Neural progenitor cell (in vitro differentiated cells): ENCODE results near the gene SLC9A3. TPM values are rescaled to one million over a fixed set of nuclear protein-coding genes. Genes with fewer than 3 reads are reported as not detected.

Experiments
- DNase-seq: peaks from one replicate; pipeline ENCODE4 v3.0.0-alpha.2; 2016; ENCODE audit warnings: low spot score
- H2AFZ ChIP-seq: fragments of 200-600 bp; sonication (generic); replicated peaks from 2 replicates; pipeline ENCODE4 v1.6.1; 2016; ENCODE audit warnings: antibody characterized with exemption
- H3F3A ChIP-seq: fragments of 200-600 bp; sonication (generic); 2 replicates; pipeline ENCODE4 v1.6.1; 2016; ENCODE audit warnings: antibody characterized with exemption, low read depth
- H3K27ac ChIP-seq: fragments of 200-600 bp; sonication (generic); 2 replicates; pipeline ENCODE4 v1.5.1; 2016; ENCODE audit warnings: mild to moderate bottlenecking
- H3K27me3 ChIP-seq: fragments of 200-600 bp; sonication (generic); 2 replicates; pipeline ENCODE4 v1.6.1; 2016; ENCODE audit warnings: mild to moderate bottlenecking, moderate library complexity
- H3K36me3 ChIP-seq: fragments of 200-600 bp; sonication (generic); 2 replicates; pipeline ENCODE4 v1.5.1; 2016
- H3K4me1 ChIP-seq: fragments of 200-600 bp; sonication (generic); 2 replicates; pipeline ENCODE4 v1.6.1; 2016; ENCODE audit warnings: mixed run types
- H3K4me2 ChIP-seq: fragments of 200-600 bp; sonication (generic); 2 replicates; pipeline ENCODE4 v1.6.1; 2016
- H3K4me3 ChIP-seq: fragments of 200-600 bp; sonication (generic); 2 replicates; pipeline ENCODE4 v1.5.1; 2016
- H3K79me2 ChIP-seq: fragments of 200-600 bp; sonication (generic); 2 replicates; pipeline ENCODE4 v1.6.1; 2016; ENCODE audit warnings: low read depth
- H3K9ac ChIP-seq: fragments of 200-600 bp; sonication (generic); 2 replicates; pipeline ENCODE4 v1.6.1; 2016
- H3K9me3 ChIP-seq: fragments of 200-600 bp; sonication (generic); 2 replicates; pipeline ENCODE4 v1.5.1; 2016; ENCODE audit warnings: low read depth
- H4K20me1 ChIP-seq: fragments of 200-600 bp; sonication (generic); 2 replicates; pipeline ENCODE4 v1.6.1; 2016; ENCODE audit warnings: low read depth
- H3K27ac Mint-ChIP-seq: 3 replicates; pipeline ENCODE4 v1.8.0; 2021; ENCODE audit warnings: mixed read lengths
- H3K27me3 Mint-ChIP-seq: 2 replicates; pipeline ENCODE4 v1.8.0; 2022; ENCODE audit warnings: low read depth, mild to moderate bottlenecking, inconsistent platforms, moderate library complexity, mixed read lengths; ENCODE audit not compliant: insufficient read depth
- H3K36me3 Mint-ChIP-seq: 3 replicates; pipeline ENCODE4 v1.8.0; 2021; ENCODE audit warnings: mixed read lengths
- H3K4me1 Mint-ChIP-seq: 3 replicates; pipeline ENCODE4 v1.8.0; 2021; ENCODE audit warnings: mixed read lengths
- H3K4me3 Mint-ChIP-seq: 3 replicates; pipeline ENCODE4 v1.8.0; 2021; ENCODE audit warnings: mild to moderate bottlenecking, moderate library complexity, mixed read lengths
- H3K9me3 Mint-ChIP-seq: 3 replicates; pipeline ENCODE4 v1.8.0; 2020; ENCODE audit warnings: mixed read lengths
- EZH2 ChIP-seq: fragments of 200-600 bp; sonication (generic); IDR thresholded peaks from 2 replicates; pipeline ENCODE4 v1.6.1; 2017; ENCODE audit warnings: antibody characterized with exemption, mild to moderate bottlenecking, moderate library complexity
- EZH2phosphoT487 ChIP-seq: fragments of 200-600 bp; sonication (generic); IDR thresholded peaks from 2 replicates; pipeline ENCODE4 v1.6.1; 2017; ENCODE audit warnings: antibody characterized with exemption
- total RNA-seq: library from RNA; depleted of rRNA; stranded (reverse); fragments of >200 nt; gene quantifications from 2 replicates; pipeline ENCODE4 v1.2.3, GENCODE V29; 2015; ENCODE audit warnings: low replicate concordance
- TF ChIP-seq, protein P1 (sequence below): fragments of 200-600 bp; sonication (generic); IDR thresholded peaks from 2 replicates; pipeline ENCODE4 v1.5.1; 2017; ENCODE audit warnings: antibody characterized with exemption, mild to moderate bottlenecking

The SLC9A3 gene
- total RNA-seq, 1 donor from 2014 or later: 1.4 TPM

DNA sequence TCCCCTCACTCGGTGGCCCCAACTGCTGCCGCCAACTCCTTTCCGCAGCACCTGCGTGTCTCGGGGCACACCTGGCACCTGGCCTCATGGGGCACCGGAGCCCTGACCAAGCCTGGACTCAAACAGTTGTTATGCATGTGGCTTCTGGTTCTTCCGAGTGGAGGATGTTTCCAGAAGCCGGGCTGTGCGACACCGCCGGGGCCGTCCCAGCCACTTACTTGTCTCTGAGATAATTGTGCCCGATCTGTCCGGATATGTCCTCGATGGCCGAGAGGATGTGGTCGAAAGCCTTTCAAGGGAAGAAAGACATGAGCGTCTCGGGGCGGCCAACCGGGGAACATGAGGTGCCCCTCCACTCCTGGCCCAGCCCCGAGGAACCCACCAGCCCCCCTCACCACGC lies 42.9 kb downstream of the SLC9A3 start:
- Histone ChIP-seq H4K20me1 (peaks cover 3% of the 10 kb centered on the region), H3K79me2 (no peaks in the 10 kb centered on the region), H3K4me1 (no peaks in the 10 kb centered on the region), H3K4me3 (no peak overlapping the region), H3K4me2 (no peak overlapping the region), H3K9me3 (no peaks in the 10 kb centered on the region), H3F3A (no peaks in the 10 kb centered on the region), H3K36me3 (no peaks in the 10 kb centered on the region), H3K27me3 (peaks cover 26% of the 10 kb centered on the region), H3K9ac (no peak overlapping the region), H2AFZ (no peak overlapping the region), H3K27ac (no peak overlapping the region)
- Mint-ChIP-seq H3K27me3 (peaks cover 7% of the 10 kb centered on the region), H3K4me1 (no peaks in the 10 kb centered on the region), H3K36me3 (no peaks in the 10 kb centered on the region), H3K4me3 (no peak overlapping the region), H3K9me3 (no peaks in the 10 kb centered on the region), H3K27ac (no peak overlapping the region)
- no peak for TF ChIP-seq EZH2
- TF ChIP-seq EZH2phosphoT487: no peak
- TF ChIP-seq, protein P1, sequence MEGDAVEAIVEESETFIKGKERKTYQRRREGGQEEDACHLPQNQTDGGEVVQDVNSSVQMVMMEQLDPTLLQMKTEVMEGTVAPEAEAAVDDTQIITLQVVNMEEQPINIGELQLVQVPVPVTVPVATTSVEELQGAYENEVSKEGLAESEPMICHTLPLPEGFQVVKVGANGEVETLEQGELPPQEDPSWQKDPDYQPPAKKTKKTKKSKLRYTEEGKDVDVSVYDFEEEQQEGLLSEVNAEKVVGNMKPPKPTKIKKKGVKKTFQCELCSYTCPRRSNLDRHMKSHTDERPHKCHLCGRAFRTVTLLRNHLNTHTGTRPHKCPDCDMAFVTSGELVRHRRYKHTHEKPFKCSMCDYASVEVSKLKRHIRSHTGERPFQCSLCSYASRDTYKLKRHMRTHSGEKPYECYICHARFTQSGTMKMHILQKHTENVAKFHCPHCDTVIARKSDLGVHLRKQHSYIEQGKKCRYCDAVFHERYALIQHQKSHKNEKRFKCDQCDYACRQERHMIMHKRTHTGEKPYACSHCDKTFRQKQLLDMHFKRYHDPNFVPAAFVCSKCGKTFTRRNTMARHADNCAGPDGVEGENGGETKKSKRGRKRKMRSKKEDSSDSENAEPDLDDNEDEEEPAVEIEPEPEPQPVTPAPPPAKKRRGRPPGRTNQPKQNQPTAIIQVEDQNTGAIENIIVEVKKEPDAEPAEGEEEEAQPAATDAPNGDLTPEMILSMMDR: no peak
- DNase-seq: no peak

DNA sequence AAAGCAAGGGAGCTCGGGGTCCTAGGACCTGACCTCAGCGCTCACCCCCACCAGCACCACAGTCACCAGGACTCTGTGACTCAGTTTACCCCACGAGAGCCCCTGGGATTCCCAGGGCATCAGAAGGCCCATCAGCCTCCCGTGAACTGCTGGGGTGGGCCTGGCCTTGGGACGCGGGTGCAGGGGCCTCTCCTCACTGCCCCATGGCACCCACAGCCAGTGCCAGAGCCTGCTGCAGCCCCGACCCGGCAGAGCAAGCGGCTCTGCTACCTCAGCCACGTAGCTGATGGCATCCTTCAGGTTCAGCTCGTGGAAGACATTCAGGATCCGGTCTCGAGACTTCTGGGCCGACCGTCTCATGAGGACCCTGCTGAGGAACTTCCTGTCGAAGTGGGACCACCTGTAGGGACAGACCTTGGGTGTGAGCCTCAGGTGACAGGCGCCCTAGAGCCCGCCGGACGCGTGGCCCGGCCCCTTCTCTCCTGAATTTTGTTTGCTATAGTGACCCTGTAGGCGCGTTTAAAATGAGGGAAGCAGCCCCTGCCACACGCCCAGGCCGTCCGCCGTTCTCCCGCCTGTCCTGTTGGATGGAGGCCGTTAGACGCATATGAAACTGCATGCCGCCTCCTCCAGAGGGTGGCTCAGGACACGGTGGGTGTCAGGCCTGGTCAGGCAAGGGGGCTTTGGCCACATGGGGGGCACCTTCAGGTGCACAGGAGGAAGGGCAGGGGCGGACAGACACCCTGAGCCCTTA lies 44.5 kb downstream of the SLC9A3 start:
- H3K27me3 ChIP-seq: peaks cover 42% of the 10 kb centered on the region
- H3K9ac ChIP-seq: no peak overlapping the region
- H3K4me1 ChIP-seq: no peaks in the 10 kb centered on the region
- Mint-ChIP-seq H3K27ac (no peak overlapping the region), H3K4me3 (no peak overlapping the region), H3K4me1 (peaks cover 3% of the 10 kb centered on the region), H3K9me3 (no peaks in the 10 kb centered on the region), H3K36me3 (no peaks in the 10 kb centered on the region), H3K27me3 (peaks cover 10% of the 10 kb centered on the region)
- no peaks in the 10 kb centered on the region for H3K9me3 ChIP-seq
- DNase-seq: no peak
- H3K79me2 ChIP-seq: no peaks in the 10 kb centered on the region
- H3K4me2 ChIP-seq: no peak overlapping the region
- H3K27ac ChIP-seq: no peak overlapping the region
- no peaks in the 10 kb centered on the region for H3K36me3 ChIP-seq
- TF ChIP-seq, protein P1: no peak
- TF ChIP-seq EZH2phosphoT487 (no peak), EZH2 (no peak)
- no peaks in the 10 kb centered on the region for H3F3A ChIP-seq
- no peak overlapping the region for H3K4me3 ChIP-seq
- peaks cover 19% of the 10 kb centered on the region for H4K20me1 ChIP-seq
- H2AFZ ChIP-seq: no peak overlapping the region

DNA sequence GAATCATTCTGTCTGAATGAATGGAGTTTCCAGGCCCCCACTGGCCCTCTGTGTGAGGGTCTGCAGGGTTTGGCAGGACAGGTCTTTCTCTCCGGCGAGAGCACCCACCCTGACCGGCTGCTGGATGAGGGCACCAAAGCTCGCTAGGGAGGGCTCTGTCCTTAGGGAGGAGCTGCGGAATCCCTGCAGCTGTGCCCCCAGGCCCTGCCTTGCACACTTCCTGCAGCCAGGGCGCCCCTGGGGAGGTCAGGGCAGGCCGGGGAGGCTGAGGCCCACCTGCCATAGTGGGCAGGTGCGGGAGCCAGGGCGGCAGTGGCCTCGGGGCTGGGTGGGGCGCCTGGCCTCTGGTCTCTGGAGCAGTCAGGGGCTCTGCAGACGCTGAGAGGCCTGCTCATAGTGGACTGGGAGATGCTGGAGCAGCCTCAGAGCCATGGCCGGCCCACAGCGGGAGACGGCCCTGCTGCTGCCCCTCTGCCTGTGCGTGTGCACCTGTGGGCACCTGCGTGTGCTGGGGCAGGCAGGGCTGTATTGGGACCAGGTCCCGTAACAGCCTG lies 45.2 kb downstream of the SLC9A3 start:
- H3K9me3 Mint-ChIP-seq: no peaks in the 10 kb centered on the region
- H4K20me1 ChIP-seq: peaks cover 21% of the 10 kb centered on the region
- H3K4me3 ChIP-seq: no peak overlapping the region
- no peak overlapping the region for H3K9ac ChIP-seq
- H3K79me2 ChIP-seq: no peaks in the 10 kb centered on the region
- no peak overlapping the region for H3K27ac Mint-ChIP-seq
- H3K4me1 ChIP-seq: no peaks in the 10 kb centered on the region
- peaks cover 10% of the 10 kb centered on the region for H3K27me3 Mint-ChIP-seq
- H3K36me3 Mint-ChIP-seq: no peaks in the 10 kb centered on the region
- H3K27ac ChIP-seq: no peak overlapping the region
- TF ChIP-seq, protein P1: no peak
- TF ChIP-seq EZH2phosphoT487 (no peak), EZH2 (no peak)
- H2AFZ ChIP-seq: no peak overlapping the region
- peaks cover 48% of the 10 kb centered on the region for H3K27me3 ChIP-seq
- H3K4me1 Mint-ChIP-seq: peaks cover 3% of the 10 kb centered on the region
- no peaks in the 10 kb centered on the region for H3K36me3 ChIP-seq
- no peak for DNase-seq
- H3K4me2 ChIP-seq: no peak overlapping the region
- no peaks in the 10 kb centered on the region for H3F3A ChIP-seq
- no peaks in the 10 kb centered on the region for H3K9me3 ChIP-seq
- H3K4me3 Mint-ChIP-seq: no peak overlapping the region
